ENCODE results near the gene UNKL.
A peak's percentile ranks its signal among the peaks of the same experiment; 100 is the strongest.

The UNKL gene

DNA sequence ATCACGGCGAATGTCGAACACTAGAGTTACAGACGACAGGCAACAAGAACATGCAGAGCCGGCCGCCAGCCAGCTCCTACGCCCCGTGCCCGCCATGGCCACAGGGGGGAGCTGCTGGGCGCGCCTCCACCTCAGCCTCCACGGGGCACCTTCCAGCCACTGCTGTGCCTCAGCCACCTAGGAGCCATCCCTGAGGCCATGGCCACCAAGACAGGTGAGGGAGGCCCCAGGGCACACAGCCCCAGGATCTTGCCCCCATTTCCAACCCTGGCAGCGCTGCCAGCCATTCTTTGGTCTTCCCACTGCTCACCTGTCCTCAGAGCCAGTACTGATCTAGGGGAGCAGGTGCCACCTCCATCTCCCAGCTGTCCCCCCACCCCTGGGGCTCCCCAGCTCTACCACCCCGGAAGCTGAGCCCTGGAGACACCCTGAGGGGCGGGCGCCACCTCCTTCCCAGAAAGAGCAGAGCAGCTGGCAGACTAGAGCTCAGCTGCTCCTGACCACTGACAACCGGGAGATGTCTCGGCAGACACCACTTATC, 50.9 kb downstream of the UNKL start:
- Histone ChIP-seq H3K9me3 (ENCODE audit: insufficient read depth, low read length, severe bottlenecking) (no peaks in the 10 kb centered on the region), H4K20me1 (ENCODE audit: insufficient read depth, low read length) (peaks cover 28% of the 10 kb centered on the region), H3K4me2 (ENCODE audit: insufficient read depth, low read length) (no peak overlapping the region), H3K79me2 (ENCODE audit: insufficient read depth, low read length) (peaks cover 33% of the 10 kb centered on the region), H3K27ac (ENCODE audit: low read length) (no peak overlapping the region), H3K9ac (ENCODE audit: low read depth, low read length) (no peak overlapping the region), H3K27me3 (ENCODE audit: insufficient read depth, low read length, poor library complexity) (no peaks in the 10 kb centered on the region), H2AFZ (ENCODE audit: low read depth, low read length) (no peak overlapping the region), H3K4me1 (ENCODE audit: insufficient read depth, low read length) (no peaks in the 10 kb centered on the region), H3K4me3 (ENCODE audit: low read depth in 1 of 2, low read length in 2 of 2) (no peak overlapping the region), H3K36me3 (ENCODE audit: insufficient read depth, low read length) (peaks cover 76% of the 10 kb centered on the region)
- TF ChIP-seq CTCF (IDR thresholded peaks at IDR 0.05; ENCODE audit: borderline replicate concordance, extremely low read depth, low read length, poor library complexity, severe bottlenecking) (peak; percentile 87), EZH2 (IDR thresholded peaks at IDR 0.05; ENCODE audit: borderline replicate concordance, low read depth, low read length, severe bottlenecking) (no peak)
- ATAC-seq (ENCODE audit: insufficient read depth, low read depth) (peak; percentile 89), DNase-seq (peak; percentile 61)

DNA sequence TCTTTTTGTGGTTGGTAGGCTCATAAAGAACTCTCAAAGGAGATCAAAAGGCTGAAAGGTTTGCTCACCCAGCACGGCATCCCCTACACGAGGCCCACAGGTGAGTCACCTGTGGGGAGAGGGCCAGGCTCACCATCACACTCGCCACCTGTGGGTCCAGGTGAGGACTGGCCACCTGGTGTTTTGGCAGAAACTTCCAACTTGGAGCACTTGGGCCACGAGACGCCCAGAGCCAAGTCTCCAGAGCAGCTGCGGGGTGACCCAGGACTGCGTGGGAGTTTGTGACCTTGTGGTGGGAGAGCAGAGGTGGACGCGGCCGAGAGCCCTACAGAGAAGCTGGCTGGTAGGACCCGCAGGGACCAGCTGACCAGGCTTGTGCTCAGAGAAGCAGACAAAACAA, 51.7 kb downstream of the UNKL start:
- no peaks in the 10 kb centered on the region for H3K4me1 ChIP-seq (ENCODE audit: insufficient read depth, low read length)
- peaks cover 31% of the 10 kb centered on the region for H4K20me1 ChIP-seq (ENCODE audit: insufficient read depth, low read length)
- no peaks in the 10 kb centered on the region for H3K9me3 ChIP-seq (ENCODE audit: insufficient read depth, low read length, severe bottlenecking)
- H3K79me2 ChIP-seq (ENCODE audit: insufficient read depth, low read length): peaks cover 39% of the 10 kb centered on the region
- H3K4me3 ChIP-seq (ENCODE audit: low read depth in 1 of 2, low read length in 2 of 2): no peak overlapping the region
- no peak overlapping the region for H3K27ac ChIP-seq (ENCODE audit: low read length)
- H3K36me3 ChIP-seq (ENCODE audit: insufficient read depth, low read length): peaks cover 81% of the 10 kb centered on the region
- H3K4me2 ChIP-seq (ENCODE audit: insufficient read depth, low read length): no peak overlapping the region
- H2AFZ ChIP-seq (ENCODE audit: low read depth, low read length): no peak overlapping the region
- ATAC-seq (ENCODE audit: insufficient read depth, low read depth) (no peak), DNase-seq (no peak)
- TF ChIP-seq EZH2 (IDR thresholded peaks at IDR 0.05; ENCODE audit: borderline replicate concordance, low read depth, low read length, severe bottlenecking): no peak
- no peak for TF ChIP-seq CTCF (IDR thresholded peaks at IDR 0.05; ENCODE audit: borderline replicate concordance, extremely low read depth, low read length, poor library complexity, severe bottlenecking)
- no peak overlapping the region for H3K9ac ChIP-seq (ENCODE audit: low read depth, low read length)
- H3K27me3 ChIP-seq (ENCODE audit: insufficient read depth, low read length, poor library complexity): no peaks in the 10 kb centered on the region

DNA sequence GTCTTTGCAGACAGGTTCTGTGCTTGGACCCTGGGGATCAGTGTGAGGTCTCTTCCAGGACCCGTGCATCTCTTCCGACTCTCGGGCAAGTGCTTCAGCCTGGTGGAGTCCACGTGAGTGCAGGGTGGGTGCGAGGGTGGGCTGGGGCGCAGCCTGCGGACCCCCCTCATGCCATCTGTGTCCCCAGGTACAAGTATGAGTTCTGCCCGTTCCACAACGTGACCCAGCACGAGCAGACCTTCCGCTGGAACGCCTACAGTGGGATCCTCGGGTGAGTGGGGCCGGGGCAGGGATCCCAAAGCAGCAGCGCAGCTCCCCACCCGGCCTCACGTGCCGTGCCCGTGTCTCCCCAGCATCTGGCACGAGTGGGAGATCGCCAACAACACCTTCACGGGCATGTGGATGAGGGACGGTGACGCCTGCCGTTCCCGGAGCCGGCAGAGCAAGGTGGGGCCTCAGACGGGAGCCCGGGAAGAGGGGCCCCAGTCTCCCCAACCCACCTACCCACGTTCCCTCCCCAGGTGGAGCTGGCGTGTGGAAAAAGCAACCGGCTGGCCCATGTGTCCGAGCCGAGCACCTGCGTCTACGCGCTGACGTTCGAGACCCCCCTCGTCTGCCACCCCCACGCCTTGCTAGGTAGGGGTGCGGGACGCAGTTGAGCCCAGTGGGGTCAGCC, 52.7 kb downstream of the UNKL start:
- Histone ChIP-seq H3K36me3 (ENCODE audit: insufficient read depth, low read length) (peaks cover 78% of the 10 kb centered on the region), H3K4me1 (ENCODE audit: insufficient read depth, low read length) (no peaks in the 10 kb centered on the region), H4K20me1 (ENCODE audit: insufficient read depth, low read length) (peaks cover 36% of the 10 kb centered on the region), H3K4me2 (ENCODE audit: insufficient read depth, low read length) (no peak overlapping the region), H2AFZ (ENCODE audit: low read depth, low read length) (no peak overlapping the region), H3K9me3 (ENCODE audit: insufficient read depth, low read length, severe bottlenecking) (no peaks in the 10 kb centered on the region), H3K27me3 (ENCODE audit: insufficient read depth, low read length, poor library complexity) (no peaks in the 10 kb centered on the region), H3K79me2 (ENCODE audit: insufficient read depth, low read length) (peaks cover 45% of the 10 kb centered on the region), H3K27ac (ENCODE audit: low read length) (no peak overlapping the region), H3K4me3 (ENCODE audit: low read depth in 1 of 2, low read length in 2 of 2) (no peak overlapping the region), H3K9ac (ENCODE audit: low read depth, low read length) (no peak overlapping the region)
- DNase-seq (no peak), ATAC-seq (ENCODE audit: insufficient read depth, low read depth) (no peak)
- no peak for TF ChIP-seq CTCF (IDR thresholded peaks at IDR 0.05; ENCODE audit: borderline replicate concordance, extremely low read depth, low read length, poor library complexity, severe bottlenecking)
- no peak for TF ChIP-seq EZH2 (IDR thresholded peaks at IDR 0.05; ENCODE audit: borderline replicate concordance, low read depth, low read length, severe bottlenecking)
